ENCODE results near the gene CDK14.

Gene CDK14

DNA sequence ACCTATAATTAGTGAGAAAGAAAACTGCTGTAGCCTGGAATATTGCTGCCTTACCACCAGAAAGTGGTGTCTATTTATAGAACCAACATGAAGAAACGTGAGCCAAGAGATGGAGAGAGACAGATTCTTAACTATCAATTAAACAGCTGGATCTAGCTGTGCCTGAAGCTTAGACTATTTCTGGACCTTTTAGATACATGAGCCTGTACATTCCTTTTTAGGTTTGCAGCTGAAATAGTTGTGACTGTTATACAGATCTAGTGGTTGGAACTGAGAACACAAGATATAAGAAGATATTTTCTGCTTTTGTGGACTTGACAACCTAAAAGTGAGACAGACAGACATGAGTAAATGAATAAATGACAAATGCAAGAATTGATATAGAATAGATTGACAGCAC is 73.4 kb downstream of the CDK14 start:
- no peaks in the 10 kb centered on the region for H3K36me3 ChIP-seq (ENCODE audit: control insufficient read depth, insufficient read depth, low read length)
- no peaks in the 10 kb centered on the region for H3K9me3 ChIP-seq (ENCODE audit: control insufficient read depth, insufficient read depth, low read length)
- H3K27me3 ChIP-seq (ENCODE audit: control insufficient read depth, insufficient read depth, low read length): no peaks in the 10 kb centered on the region
- no peak overlapping the region for H3K9ac ChIP-seq (ENCODE audit: low read depth, low read length)
- H3K4me1 ChIP-seq (ENCODE audit: control insufficient read depth, insufficient read depth, low read length): no peaks in the 10 kb centered on the region
- no peak overlapping the region for H3K4me3 ChIP-seq (ENCODE audit: low read depth, low read length)

DNA sequence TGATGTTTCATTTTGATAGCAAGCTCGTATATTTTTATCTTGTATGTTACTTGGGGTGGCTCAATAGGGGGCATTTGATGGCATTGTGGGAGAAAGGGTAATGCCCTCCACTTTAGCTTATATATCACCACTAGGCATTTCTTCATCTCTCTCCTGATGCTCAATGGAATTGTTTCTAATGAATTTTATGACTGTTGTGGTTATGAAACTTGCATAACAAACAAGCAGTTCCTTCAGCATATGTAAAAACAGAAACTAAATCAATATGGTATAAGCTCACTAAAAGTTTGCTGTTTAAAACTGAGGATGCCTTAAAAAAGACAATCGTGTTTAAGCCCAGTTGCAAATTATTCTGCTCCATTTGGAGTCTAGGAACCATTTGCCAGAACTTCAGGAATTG is 75.5 kb downstream of the CDK14 start:
- H3K27me3 ChIP-seq (ENCODE audit: control insufficient read depth, insufficient read depth, low read length): no peaks in the 10 kb centered on the region

DNA sequence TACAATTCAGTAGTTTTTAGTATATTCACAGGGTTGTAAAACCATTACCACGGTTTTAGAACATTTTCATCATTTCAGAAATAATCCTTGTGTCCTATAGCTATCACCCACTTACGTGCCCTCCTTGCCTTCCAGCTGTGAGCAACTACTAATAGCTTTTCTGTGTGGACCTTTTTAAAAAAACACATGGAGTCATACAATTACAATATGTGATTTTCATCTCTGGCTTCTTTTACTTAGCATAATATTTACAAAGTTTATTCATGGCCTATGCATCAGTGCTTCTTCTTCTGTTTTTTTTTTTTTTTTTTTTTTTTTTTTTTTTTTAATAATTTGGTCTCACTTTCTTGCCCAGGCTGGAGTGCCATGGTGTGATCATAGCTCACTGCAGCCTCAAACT is 76.1 kb downstream of the CDK14 start:
- no peaks in the 10 kb centered on the region for H3K36me3 ChIP-seq (ENCODE audit: control insufficient read depth, insufficient read depth, low read length)
- no peak overlapping the region for H3K4me3 ChIP-seq (ENCODE audit: low read depth, low read length)
- no peaks in the 10 kb centered on the region for H3K27me3 ChIP-seq (ENCODE audit: control insufficient read depth, insufficient read depth, low read length)
- no peaks in the 10 kb centered on the region for H3K4me1 ChIP-seq (ENCODE audit: control insufficient read depth, insufficient read depth, low read length)
- H3K9ac ChIP-seq (ENCODE audit: low read depth, low read length): no peak overlapping the region
- no peaks in the 10 kb centered on the region for H3K9me3 ChIP-seq (ENCODE audit: control insufficient read depth, insufficient read depth, low read length)

More for the DNA sequence above, 75.5 kb downstream of the CDK14 start:
- Histone ChIP-seq H3K4me3 (ENCODE audit: low read depth, low read length) (no peak overlapping the region), H3K9me3 (ENCODE audit: control insufficient read depth, insufficient read depth, low read length) (no peaks in the 10 kb centered on the region), H3K4me1 (ENCODE audit: control insufficient read depth, insufficient read depth, low read length) (no peaks in the 10 kb centered on the region), H3K36me3 (ENCODE audit: control insufficient read depth, insufficient read depth, low read length) (no peaks in the 10 kb centered on the region), H3K9ac (ENCODE audit: low read depth, low read length) (no peak overlapping the region)

DNA sequence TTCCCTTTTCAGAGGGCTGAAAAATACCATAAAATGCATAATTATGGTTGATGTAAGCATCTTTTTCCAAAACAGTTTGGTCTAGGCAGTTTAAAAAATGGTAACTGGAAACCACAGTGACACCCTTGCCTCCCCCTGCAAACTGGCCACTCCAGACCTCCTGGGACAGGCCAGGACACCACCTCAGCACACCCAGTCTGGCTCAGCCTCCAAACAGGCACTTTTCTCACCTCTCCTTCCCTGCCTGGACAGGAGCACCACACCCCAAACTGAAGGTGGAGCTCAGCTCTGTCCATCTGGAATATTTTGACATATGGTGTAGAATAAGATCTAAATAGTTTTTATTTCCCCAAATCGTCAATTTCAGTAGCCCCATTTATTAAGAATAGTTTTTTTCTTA is 78.5 kb downstream of the CDK14 start:
- Histone ChIP-seq H3K27me3 (ENCODE audit: control insufficient read depth, insufficient read depth, low read length) (no peaks in the 10 kb centered on the region), H3K4me3 (ENCODE audit: low read depth, low read length) (no peak overlapping the region), H3K9ac (ENCODE audit: low read depth, low read length) (no peak overlapping the region), H3K36me3 (ENCODE audit: control insufficient read depth, insufficient read depth, low read length) (no peaks in the 10 kb centered on the region), H3K9me3 (ENCODE audit: control insufficient read depth, insufficient read depth, low read length) (no peaks in the 10 kb centered on the region), H3K4me1 (ENCODE audit: control insufficient read depth, insufficient read depth, low read length) (peaks cover 7% of the 10 kb centered on the region)

DNA sequence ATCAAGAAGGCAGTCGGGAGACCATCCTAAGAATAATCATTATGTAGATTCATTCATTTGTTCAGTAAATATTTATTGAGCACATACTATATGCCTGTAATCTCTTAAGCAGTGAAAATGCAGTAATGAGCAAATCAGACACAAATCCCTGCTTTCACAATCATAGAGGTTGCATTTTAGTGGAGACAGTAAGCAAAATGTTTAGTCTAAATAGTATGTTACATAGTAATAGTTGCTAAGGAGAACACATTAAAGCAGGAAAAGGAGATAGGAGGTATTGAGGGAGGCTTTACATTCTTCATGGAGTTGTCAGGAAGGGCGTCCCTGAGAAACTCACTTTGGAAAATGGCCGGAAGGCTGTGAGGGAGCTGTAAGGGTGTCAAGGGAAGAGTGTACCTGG is 79.9 kb downstream of the CDK14 start:
- H3K36me3 ChIP-seq (ENCODE audit: control insufficient read depth, insufficient read depth, low read length): no peaks in the 10 kb centered on the region

DNA sequence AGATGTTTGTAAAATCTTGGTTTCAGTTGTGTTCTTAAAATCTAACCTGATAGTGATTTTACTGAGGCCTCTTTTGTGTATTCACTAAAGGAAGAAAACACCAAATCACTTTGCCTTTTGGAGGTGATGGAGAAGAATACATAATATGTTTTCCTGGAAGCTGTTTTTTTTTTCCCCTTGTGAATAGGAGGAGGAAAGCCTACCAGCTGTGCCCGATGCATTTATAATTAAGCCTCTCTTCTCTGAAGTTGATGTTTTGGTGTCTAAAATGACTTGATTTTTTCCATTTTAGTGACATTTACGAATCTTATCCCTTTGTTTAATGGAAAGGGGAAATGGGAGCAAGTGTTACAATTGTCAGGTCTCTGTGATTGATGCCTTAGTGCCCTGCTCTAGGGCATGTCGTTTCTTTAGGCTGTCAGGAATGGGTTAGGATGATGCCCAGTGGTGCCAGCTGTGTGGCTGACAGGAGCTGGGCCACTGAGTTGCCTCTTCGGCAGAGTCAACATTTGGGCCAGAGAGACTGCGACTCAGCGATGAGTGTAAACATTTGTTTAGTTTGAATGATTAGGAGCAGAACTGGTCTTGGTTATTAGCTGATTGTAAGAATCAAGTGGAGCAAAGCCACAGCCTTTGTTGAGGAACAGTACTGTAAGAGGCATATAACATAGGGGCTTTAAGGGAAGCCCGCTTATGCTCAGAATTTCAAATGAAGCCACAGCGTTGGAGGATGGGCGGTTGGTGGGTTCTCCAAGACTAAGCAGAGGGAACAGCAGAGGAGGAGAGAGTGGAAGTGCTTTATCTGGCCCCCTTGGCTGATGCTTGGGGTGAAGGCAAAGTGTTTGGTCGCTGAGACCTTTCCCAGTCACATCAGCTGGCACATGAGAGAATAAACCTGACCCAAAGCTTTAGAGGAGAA is 81.6 kb downstream of the CDK14 start:
- Histone ChIP-seq H3K9ac (ENCODE audit: low read depth, low read length) (no peak overlapping the region), H3K4me3 (ENCODE audit: low read depth, low read length) (no peak overlapping the region), H3K4me1 (ENCODE audit: control insufficient read depth, insufficient read depth, low read length) (peaks cover 7% of the 10 kb centered on the region)

More for the DNA sequence above, 79.9 kb downstream of the CDK14 start:
- no peaks in the 10 kb centered on the region for H3K9me3 ChIP-seq (ENCODE audit: control insufficient read depth, insufficient read depth, low read length)
- H3K9ac ChIP-seq (ENCODE audit: low read depth, low read length): no peak overlapping the region
- peaks cover 7% of the 10 kb centered on the region for H3K4me1 ChIP-seq (ENCODE audit: control insufficient read depth, insufficient read depth, low read length)
- no peak overlapping the region for H3K4me3 ChIP-seq (ENCODE audit: low read depth, low read length)
- no peaks in the 10 kb centered on the region for H3K27me3 ChIP-seq (ENCODE audit: control insufficient read depth, insufficient read depth, low read length)

DNA sequence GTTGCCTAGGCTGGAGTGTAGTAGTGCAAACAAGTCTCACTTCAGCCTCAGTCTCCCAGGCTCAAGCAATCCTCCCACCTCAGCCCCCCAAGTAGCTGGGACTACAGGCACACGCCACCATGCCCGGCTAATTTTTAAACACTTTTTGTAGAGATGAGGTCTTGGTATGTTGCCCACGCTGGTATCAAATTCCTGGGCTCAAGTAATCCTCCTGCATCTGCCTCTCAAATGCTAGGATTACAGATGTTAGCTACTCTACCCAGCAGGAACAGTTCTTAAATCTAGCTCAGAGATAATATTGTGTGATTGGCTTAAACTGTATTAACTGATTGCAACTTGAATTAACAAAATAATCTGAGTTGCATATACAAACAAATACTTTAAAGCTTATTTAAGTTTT is 82.9 kb downstream of the CDK14 start:
- Histone ChIP-seq H3K9me3 (ENCODE audit: control insufficient read depth, insufficient read depth, low read length) (no peaks in the 10 kb centered on the region), H3K27me3 (ENCODE audit: control insufficient read depth, insufficient read depth, low read length) (no peaks in the 10 kb centered on the region), H3K9ac (ENCODE audit: low read depth, low read length) (no peak overlapping the region), H3K4me3 (ENCODE audit: low read depth, low read length) (no peak overlapping the region), H3K4me1 (ENCODE audit: control insufficient read depth, insufficient read depth, low read length) (peaks cover 7% of the 10 kb centered on the region), H3K36me3 (ENCODE audit: control insufficient read depth, insufficient read depth, low read length) (no peaks in the 10 kb centered on the region)

More for the DNA sequence above, 81.6 kb downstream of the CDK14 start:
- Histone ChIP-seq H3K27me3 (ENCODE audit: control insufficient read depth, insufficient read depth, low read length) (no peaks in the 10 kb centered on the region), H3K36me3 (ENCODE audit: control insufficient read depth, insufficient read depth, low read length) (no peaks in the 10 kb centered on the region), H3K9me3 (ENCODE audit: control insufficient read depth, insufficient read depth, low read length) (no peaks in the 10 kb centered on the region)

DNA sequence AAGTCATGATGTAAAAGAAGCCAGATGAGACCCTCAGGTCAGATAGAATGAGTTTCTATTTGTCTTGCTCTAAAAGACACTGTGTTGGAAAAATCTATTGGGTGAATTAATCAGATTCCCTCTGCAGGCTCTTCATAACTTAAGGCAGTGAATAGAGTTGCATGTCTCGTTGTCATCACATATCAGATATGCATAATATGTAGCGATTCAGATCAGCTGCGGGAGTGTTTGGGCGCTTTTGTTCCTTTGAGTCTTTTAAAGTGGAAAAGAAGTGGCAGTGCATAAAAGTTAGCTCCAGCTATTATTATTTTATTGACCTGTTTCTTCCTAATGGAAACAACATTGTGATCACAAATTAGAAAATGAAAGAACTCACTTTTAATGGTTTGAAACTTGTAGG is 84.4 kb downstream of the CDK14 start:
- Histone ChIP-seq H3K9me3 (ENCODE audit: control insufficient read depth, insufficient read depth, low read length) (no peaks in the 10 kb centered on the region), H3K9ac (ENCODE audit: low read depth, low read length) (no peak overlapping the region), H3K4me1 (ENCODE audit: control insufficient read depth, insufficient read depth, low read length) (peaks cover 7% of the 10 kb centered on the region), H3K4me3 (ENCODE audit: low read depth, low read length) (no peak overlapping the region), H3K36me3 (ENCODE audit: control insufficient read depth, insufficient read depth, low read length) (no peaks in the 10 kb centered on the region), H3K27me3 (ENCODE audit: control insufficient read depth, insufficient read depth, low read length) (no peaks in the 10 kb centered on the region)

DNA sequence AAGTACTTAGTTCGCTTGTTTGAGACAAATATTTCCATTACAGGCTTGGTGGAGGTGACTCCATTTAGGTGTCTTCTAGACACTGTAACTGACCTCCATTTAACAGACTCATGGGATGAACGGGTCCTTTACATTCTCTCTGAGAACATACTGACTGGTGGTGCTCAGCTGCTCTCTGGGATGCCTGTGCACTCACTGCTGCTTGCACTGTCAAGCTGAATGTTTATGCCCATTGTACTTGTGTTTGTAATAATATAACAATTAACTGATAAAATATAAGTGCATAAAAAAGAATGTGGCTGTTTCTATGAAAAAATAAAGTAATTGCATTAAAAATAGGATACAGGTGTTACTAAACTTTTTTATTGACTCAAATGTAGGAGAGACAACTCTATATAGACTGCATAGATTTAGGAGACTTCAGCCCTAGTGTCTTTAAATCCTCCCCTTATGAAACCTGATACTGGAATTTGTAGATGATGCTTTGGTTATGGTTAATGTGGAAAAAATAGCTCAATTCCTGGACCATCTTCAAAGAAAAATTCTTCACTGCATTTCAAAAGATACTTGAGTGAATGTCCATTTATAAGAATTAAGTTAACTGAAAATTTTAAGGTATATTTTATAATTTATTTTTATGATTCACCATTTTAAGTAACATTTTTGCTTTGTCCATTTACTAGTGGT is 85.4 kb downstream of the CDK14 start:
- Histone ChIP-seq H3K9ac (ENCODE audit: low read depth, low read length) (no peak overlapping the region), H3K9me3 (ENCODE audit: control insufficient read depth, insufficient read depth, low read length) (no peaks in the 10 kb centered on the region), H3K27me3 (ENCODE audit: control insufficient read depth, insufficient read depth, low read length) (no peaks in the 10 kb centered on the region), H3K4me3 (ENCODE audit: low read depth, low read length) (no peak overlapping the region), H3K4me1 (ENCODE audit: control insufficient read depth, insufficient read depth, low read length) (peaks cover 7% of the 10 kb centered on the region), H3K36me3 (ENCODE audit: control insufficient read depth, insufficient read depth, low read length) (no peaks in the 10 kb centered on the region)

DNA sequence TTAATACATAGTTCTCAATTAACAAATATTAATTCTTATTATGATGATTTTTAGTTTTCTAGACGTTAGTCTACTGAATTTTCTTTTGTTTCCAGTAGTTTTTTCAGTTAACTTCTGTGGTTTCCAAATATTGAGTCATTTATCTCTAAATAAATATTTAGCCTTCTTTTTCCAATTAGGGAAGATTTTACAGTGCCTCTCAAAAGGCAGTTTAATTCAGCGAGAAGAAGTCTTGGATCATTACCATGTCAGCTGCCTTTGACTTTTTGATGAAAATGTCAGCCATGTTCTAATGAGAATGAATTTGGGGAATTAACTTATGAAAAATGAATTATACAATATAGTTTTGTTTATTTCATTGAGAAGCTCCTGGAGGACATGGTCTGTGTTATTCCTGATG is 90.0 kb downstream of the CDK14 start:
- no peaks in the 10 kb centered on the region for H3K4me1 ChIP-seq (ENCODE audit: control insufficient read depth, insufficient read depth, low read length)
- H3K9ac ChIP-seq (ENCODE audit: low read depth, low read length): no peak overlapping the region
- no peaks in the 10 kb centered on the region for H3K9me3 ChIP-seq (ENCODE audit: control insufficient read depth, insufficient read depth, low read length)
- H3K4me3 ChIP-seq (ENCODE audit: low read depth, low read length): no peak overlapping the region
- no peaks in the 10 kb centered on the region for H3K36me3 ChIP-seq (ENCODE audit: control insufficient read depth, insufficient read depth, low read length)
- no peaks in the 10 kb centered on the region for H3K27me3 ChIP-seq (ENCODE audit: control insufficient read depth, insufficient read depth, low read length)

DNA sequence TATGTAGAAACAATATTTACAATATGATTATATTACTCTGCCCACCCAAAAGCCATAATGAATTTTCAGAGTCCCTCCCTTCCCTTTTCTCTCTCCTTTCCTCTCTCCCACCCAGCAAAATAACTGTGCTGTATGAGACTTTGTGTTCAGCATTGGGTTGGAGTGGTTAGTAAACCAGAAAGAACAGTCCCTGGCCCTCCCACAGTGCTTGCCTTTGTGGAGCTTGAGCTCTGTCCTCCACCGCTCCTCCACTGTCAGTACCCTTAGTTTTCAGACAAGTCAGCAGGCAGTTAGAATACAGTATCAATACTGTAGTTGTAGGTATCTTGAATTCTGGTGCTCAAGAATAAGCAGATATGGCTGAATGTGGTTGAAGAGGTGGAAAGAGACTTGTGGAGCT is 92.7 kb downstream of the CDK14 start:
- no peak overlapping the region for H3K4me3 ChIP-seq (ENCODE audit: low read depth, low read length)
- H3K27me3 ChIP-seq (ENCODE audit: control insufficient read depth, insufficient read depth, low read length): no peaks in the 10 kb centered on the region
- H3K9ac ChIP-seq (ENCODE audit: low read depth, low read length): no peak overlapping the region
- H3K4me1 ChIP-seq (ENCODE audit: control insufficient read depth, insufficient read depth, low read length): no peaks in the 10 kb centered on the region
- no peaks in the 10 kb centered on the region for H3K36me3 ChIP-seq (ENCODE audit: control insufficient read depth, insufficient read depth, low read length)
- H3K9me3 ChIP-seq (ENCODE audit: control insufficient read depth, insufficient read depth, low read length): no peaks in the 10 kb centered on the region

DNA sequence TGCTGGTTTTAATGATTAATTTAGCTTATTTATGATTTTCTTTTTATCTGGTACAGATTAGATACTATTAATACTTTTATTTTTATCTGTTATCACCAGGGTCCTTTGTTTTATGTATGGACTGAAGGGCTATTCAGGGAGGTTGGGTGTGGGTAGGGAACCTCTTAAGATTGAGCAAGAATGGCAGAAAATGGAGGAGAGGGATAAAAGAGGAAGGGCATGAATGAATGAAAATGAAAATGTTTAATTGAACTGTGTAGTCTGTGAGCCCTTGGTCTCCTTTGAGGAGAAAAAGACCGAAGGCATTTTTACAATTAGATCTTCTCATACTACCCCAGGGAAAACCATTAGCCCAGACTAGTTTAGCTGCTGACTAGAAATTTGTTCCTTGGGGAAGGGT is 93.1 kb downstream of the CDK14 start:
- Histone ChIP-seq H3K27me3 (ENCODE audit: control insufficient read depth, insufficient read depth, low read length) (no peaks in the 10 kb centered on the region), H3K4me1 (ENCODE audit: control insufficient read depth, insufficient read depth, low read length) (no peaks in the 10 kb centered on the region), H3K9ac (ENCODE audit: low read depth, low read length) (no peak overlapping the region), H3K9me3 (ENCODE audit: control insufficient read depth, insufficient read depth, low read length) (no peaks in the 10 kb centered on the region), H3K36me3 (ENCODE audit: control insufficient read depth, insufficient read depth, low read length) (no peaks in the 10 kb centered on the region), H3K4me3 (ENCODE audit: low read depth, low read length) (no peak overlapping the region)

Measured in iPS-15b (cell line).